ENCODE data around the gene ZNF195. TPM values are rescaled to one million over a fixed set of nuclear protein-coding genes. Genes with fewer than 3 reads are reported as not detected.

The ZNF195 gene
- total RNA-seq, 4 donors from 2014 or later, result 21.1 to 31.8 (median 26.7) TPM

GRCh38 chr11:3370311-3370870 is 8.6 kb downstream of the ZNF195 start:
- Histone ChIP-seq H3K9me3 (no peaks in the 10 kb centered on the region), H3K36me3 (peaks cover 24 to 45% of the 10 kb centered on the region in 2 donors), H3K27me3 (no peaks in the 10 kb centered on the region), H3K4me1 (no peaks in the 10 kb centered on the region), H3K4me3 (replicated peaks in 1 of 3) (no peak overlapping the region), H3K27ac (no peak overlapping the region)
- WGBS, 2 donors, result 93% methylated on average over 9 of the region's 9 CpGs
- no peak for TF ChIP-seq POLR2A (IDR thresholded peaks at IDR 0.05)
- TF ChIP-seq, protein P1, sequence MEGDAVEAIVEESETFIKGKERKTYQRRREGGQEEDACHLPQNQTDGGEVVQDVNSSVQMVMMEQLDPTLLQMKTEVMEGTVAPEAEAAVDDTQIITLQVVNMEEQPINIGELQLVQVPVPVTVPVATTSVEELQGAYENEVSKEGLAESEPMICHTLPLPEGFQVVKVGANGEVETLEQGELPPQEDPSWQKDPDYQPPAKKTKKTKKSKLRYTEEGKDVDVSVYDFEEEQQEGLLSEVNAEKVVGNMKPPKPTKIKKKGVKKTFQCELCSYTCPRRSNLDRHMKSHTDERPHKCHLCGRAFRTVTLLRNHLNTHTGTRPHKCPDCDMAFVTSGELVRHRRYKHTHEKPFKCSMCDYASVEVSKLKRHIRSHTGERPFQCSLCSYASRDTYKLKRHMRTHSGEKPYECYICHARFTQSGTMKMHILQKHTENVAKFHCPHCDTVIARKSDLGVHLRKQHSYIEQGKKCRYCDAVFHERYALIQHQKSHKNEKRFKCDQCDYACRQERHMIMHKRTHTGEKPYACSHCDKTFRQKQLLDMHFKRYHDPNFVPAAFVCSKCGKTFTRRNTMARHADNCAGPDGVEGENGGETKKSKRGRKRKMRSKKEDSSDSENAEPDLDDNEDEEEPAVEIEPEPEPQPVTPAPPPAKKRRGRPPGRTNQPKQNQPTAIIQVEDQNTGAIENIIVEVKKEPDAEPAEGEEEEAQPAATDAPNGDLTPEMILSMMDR (IDR thresholded peaks at IDR 0.05), result no peak
- intact Hi-C loops (cut with DNase I), result no loop called here
- no peak for DNase-seq

- Histone ChIP-seq H3K36me3 (peaks cover 31 to 51% of the 10 kb centered on the region in 2 donors), H3K27me3 (no peaks in the 10 kb centered on the region), H3K4me3 (replicated peaks in 1 of 3) (no peak overlapping the region), H3K27ac (no peak overlapping the region), H3K9me3 (no peaks in the 10 kb centered on the region), H3K4me1 (no peaks in the 10 kb centered on the region)
- TF ChIP-seq, protein P1 (IDR thresholded peaks at IDR 0.05), result no peak
- TF ChIP-seq POLR2A (IDR thresholded peaks at IDR 0.05), result no peak
- intact Hi-C loops (cut with DNase I), result no loop called here
- 95 to 97% methylated on average over 6 of the region's 6 CpGs for WGBS, 2 donors
- DNase-seq, result no peak
Measured at GRCh38 chr11:3369366-3369765, 9.6 kb downstream of the ZNF195 start.

DNA sequence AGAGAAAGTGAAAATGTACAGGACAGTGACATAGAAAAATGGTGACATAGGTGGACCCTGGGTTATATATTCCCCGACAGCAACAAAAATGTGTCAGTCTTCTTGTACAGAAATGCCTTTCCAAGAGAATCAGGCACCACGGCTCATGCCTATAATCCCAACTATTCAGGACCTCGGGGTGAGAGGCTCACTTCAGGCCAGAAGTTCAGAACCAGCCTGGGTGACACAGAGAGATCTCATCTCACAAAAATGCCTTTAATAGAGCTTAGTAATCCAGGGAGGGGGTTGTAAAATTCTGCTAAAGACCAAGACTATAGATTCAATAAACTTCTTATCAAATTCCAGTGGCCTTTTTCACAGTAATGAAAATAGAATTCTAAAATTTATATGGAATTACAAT is 10.7 kb downstream of the ZNF195 start:
- Histone ChIP-seq H3K27me3 (no peaks in the 10 kb centered on the region), H3K9me3 (no peaks in the 10 kb centered on the region), H3K27ac (no peak overlapping the region), H3K4me1 (no peaks in the 10 kb centered on the region), H3K36me3 (peaks cover 41 to 51% of the 10 kb centered on the region in 2 donors), H3K4me3 (replicated peaks in 1 of 3) (no peak overlapping the region)
- intact Hi-C loops (cut with DNase I), result no loop called here
- WGBS, 2 donors, result 95 to 97% methylated on average over 3 of the region's 3 CpGs
- DNase-seq, result no peak
- TF ChIP-seq, protein P1 (IDR thresholded peaks at IDR 0.05), result no peak
- no peak for TF ChIP-seq POLR2A (IDR thresholded peaks at IDR 0.05)

- TF ChIP-seq POLR2A (IDR thresholded peaks at IDR 0.05), result no peak
- TF ChIP-seq, protein P1 (IDR thresholded peaks at IDR 0.05), result no peak
Measured at GRCh38 chr11:3367221-3367620, 11.7 kb downstream of the ZNF195 start.

GRCh38 chr11:3359092-3359824 is 19.7 kb downstream of the ZNF195 start:
- DNase-seq, result no peak
- no peak overlapping the region for H3K4me3 ChIP-seq (replicated peaks in 1 of 3)
- peaks cover 39 to 52% of the 10 kb centered on the region in 2 donors for H3K36me3 ChIP-seq
- no peaks in the 10 kb centered on the region for H3K9me3 ChIP-seq
- H3K4me1 ChIP-seq, result no peaks in the 10 kb centered on the region
- no peaks in the 10 kb centered on the region for H3K27me3 ChIP-seq
- intact Hi-C loops (cut with DNase I), result no loop called here
- TF ChIP-seq, protein P1 (IDR thresholded peaks at IDR 0.05), result no peak
- no peak for TF ChIP-seq POLR2A (IDR thresholded peaks at IDR 0.05)
- no peak overlapping the region for H3K27ac ChIP-seq
- 95% methylated on average over 5 of the region's 5 CpGs for WGBS, 2 donors

More at GRCh38 chr11:3367221-3367620, 11.7 kb downstream of the ZNF195 start:
- Histone ChIP-seq H3K4me3 (replicated peaks in 1 of 3) (no peak overlapping the region), H3K27ac (no peak overlapping the region), H3K4me1 (no peaks in the 10 kb centered on the region), H3K36me3 (peaks cover 50 to 58% of the 10 kb centered on the region in 2 donors), H3K27me3 (no peaks in the 10 kb centered on the region), H3K9me3 (no peaks in the 10 kb centered on the region)
- DNase-seq, result no peak
- 96 to 99% methylated on average over 1 of the region's 1 CpG for WGBS, 2 donors
- intact Hi-C loops (cut with DNase I), result no loop called here

All from thyroid gland (tissue), 4 donors.